A673 (cell line): ENCODE data around the gene NR4A3. TPM values are rescaled to one million over a fixed set of nuclear protein-coding genes. Genes with fewer than 3 reads are reported as not detected.

Experiments
- BruUV-seq: library from RNA; stranded (reverse); fragments of 400-500 nt; replicated peaks from 2 replicates; lab custom pipeline; 2021; lab: Mats Ljungman, UMichigan
- CTCF ChIA-PET: fragments of 300-600 bp; sonication (Branson Sonifier 250); formaldehyde crosslinking; loops from one replicate; lab custom pipeline; 2022; ENCODE audit warnings: antibody characterized with exemption; lab: Charles Lee
- POLR2A ChIA-PET: fragments of 300-600 bp; sonication (Branson Sonifier 250); formaldehyde crosslinking; loops from one replicate; lab custom pipeline; 2022; ENCODE audit warnings: antibody characterized with exemption; ENCODE audit not compliant: low non-redundant PET; lab: Charles Lee
- DNase-seq: peaks from one replicate; pipeline ENCODE4 v3.0.0-alpha.2; 2015; ENCODE audit warnings: low spot score
- H3K27ac ChIP-seq: fragments of 200-600 bp; sonication (generic); 2 replicates; pipeline ENCODE4 v1.5.1; 2016; ENCODE audit warnings: mixed run types, low read depth, mild to moderate bottlenecking, mixed read lengths, antibody characterized with exemption, low read length; ENCODE audit not compliant: poor library complexity, severe bottlenecking
- H3K27me3 ChIP-seq: fragments of 200-600 bp; sonication (generic); replicated peaks from 2 replicates; pipeline ENCODE4 v1.6.1; 2017; ENCODE audit warnings: mixed run types, low read depth, mild to moderate bottlenecking, mixed read lengths, antibody characterized with exemption, low read length; ENCODE audit not compliant: insufficient read depth, poor library complexity
- H3K36me3 ChIP-seq: fragments of 200-600 bp; sonication (generic); 2 replicates; pipeline ENCODE4 v1.6.1; 2016; ENCODE audit warnings: mixed run types, mild to moderate bottlenecking, mixed read lengths, antibody characterized with exemption, low read length; ENCODE audit not compliant: insufficient read depth, poor library complexity, severe bottlenecking
- H3K4me1 ChIP-seq: fragments of 200-600 bp; sonication (generic); 2 replicates; pipeline ENCODE4 v1.6.1; 2017; ENCODE audit warnings: mixed run types, mild to moderate bottlenecking, mixed read lengths, antibody characterized with exemption, low read length; ENCODE audit not compliant: insufficient read depth, poor library complexity, severe bottlenecking
- H3K4me3 ChIP-seq: fragments of 200-600 bp; sonication (generic); 2 replicates; pipeline ENCODE4 v1.5.1; 2016; ENCODE audit warnings: low read depth, mixed run types, mild to moderate bottlenecking, mixed read lengths, low read length; ENCODE audit not compliant: poor library complexity, severe bottlenecking
- H3K9me3 ChIP-seq: fragments of 200-600 bp; sonication (generic); 2 replicates; pipeline ENCODE4 v1.6.1; 2016; ENCODE audit warnings: mixed run types, low read depth, mild to moderate bottlenecking, mixed read lengths, antibody characterized with exemption, low read length; ENCODE audit not compliant: poor library complexity, severe bottlenecking
- EZH2 ChIP-seq: fragments of 200-600 bp; sonication (generic); IDR thresholded peaks from 2 replicates; pipeline ENCODE4 v1.6.1; 2017; ENCODE audit warnings: borderline replicate concordance, low read depth, mild to moderate bottlenecking, mixed read lengths, antibody characterized with exemption, low read length; ENCODE audit not compliant: poor library complexity, severe bottlenecking
- intact Hi-C: fragments of 100-400 bp; cut with micrococcal nuclease; formaldehyde crosslinking; loops from one replicate; pipeline ENCODE4 v1.10.0; 2022; ENCODE audit not compliant: unreplicated experiment
- total RNA-seq: library from RNA; stranded (reverse); gene quantifications from 2 replicates; pipeline ENCODE4 v1.2.3, GENCODE V29; 2021
- TF ChIP-seq, protein P1 (sequence below): fragments of 300-800, 200-600 bp; sonication (generic); conservative IDR thresholded peaks from 2 replicates; pipeline ENCODE4 v1.5.1; 2017; ENCODE audit warnings: low read depth, mild to moderate bottlenecking, antibody characterized with exemption, low read length, moderate library complexity, mixed read lengths

Gene NR4A3
- total RNA-seq, 1 experiment from 2014 or later = 6.4 TPM

- CTCF ChIA-PET = no interaction called here
- TF ChIP-seq, protein P1, sequence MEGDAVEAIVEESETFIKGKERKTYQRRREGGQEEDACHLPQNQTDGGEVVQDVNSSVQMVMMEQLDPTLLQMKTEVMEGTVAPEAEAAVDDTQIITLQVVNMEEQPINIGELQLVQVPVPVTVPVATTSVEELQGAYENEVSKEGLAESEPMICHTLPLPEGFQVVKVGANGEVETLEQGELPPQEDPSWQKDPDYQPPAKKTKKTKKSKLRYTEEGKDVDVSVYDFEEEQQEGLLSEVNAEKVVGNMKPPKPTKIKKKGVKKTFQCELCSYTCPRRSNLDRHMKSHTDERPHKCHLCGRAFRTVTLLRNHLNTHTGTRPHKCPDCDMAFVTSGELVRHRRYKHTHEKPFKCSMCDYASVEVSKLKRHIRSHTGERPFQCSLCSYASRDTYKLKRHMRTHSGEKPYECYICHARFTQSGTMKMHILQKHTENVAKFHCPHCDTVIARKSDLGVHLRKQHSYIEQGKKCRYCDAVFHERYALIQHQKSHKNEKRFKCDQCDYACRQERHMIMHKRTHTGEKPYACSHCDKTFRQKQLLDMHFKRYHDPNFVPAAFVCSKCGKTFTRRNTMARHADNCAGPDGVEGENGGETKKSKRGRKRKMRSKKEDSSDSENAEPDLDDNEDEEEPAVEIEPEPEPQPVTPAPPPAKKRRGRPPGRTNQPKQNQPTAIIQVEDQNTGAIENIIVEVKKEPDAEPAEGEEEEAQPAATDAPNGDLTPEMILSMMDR = no peak
- TF ChIP-seq EZH2 = no peak
- POLR2A ChIA-PET = no interaction called here
- H3K36me3 ChIP-seq = no peaks in the 10 kb centered on the region
- H3K27ac ChIP-seq = no peak overlapping the region
- no peaks in the 10 kb centered on the region for H3K27me3 ChIP-seq
- no peaks in the 10 kb centered on the region for H3K4me1 ChIP-seq
- BruUV-seq = no TSS peak
- no peak for DNase-seq
- intact Hi-C loops = no loop called here
- no peak overlapping the region for H3K4me3 ChIP-seq
- no peaks in the 10 kb centered on the region for H3K9me3 ChIP-seq
These were observed 28.2 kb upstream of the NR4A3 start for GRCh38 chr9:99793528-99793927.

GRCh38 chr9:99796231-99796630 is 25.5 kb upstream of the NR4A3 start:
- no peak for DNase-seq
- H3K36me3 ChIP-seq = no peaks in the 10 kb centered on the region
- CTCF ChIA-PET = no interaction called here

GRCh38 chr9:99801775-99802174 is 19.9 kb upstream of the NR4A3 start:
- BruUV-seq = no TSS peak
- DNase-seq = no peak
- CTCF ChIA-PET = no interaction called here

More at GRCh38 chr9:99796231-99796630, 25.5 kb upstream of the NR4A3 start:
- intact Hi-C loops = no loop called here
- TF ChIP-seq, protein P1 = no peak
- TF ChIP-seq EZH2 = no peak
- POLR2A ChIA-PET = no interaction called here
- H3K9me3 ChIP-seq = no peaks in the 10 kb centered on the region
- H3K27ac ChIP-seq = no peak overlapping the region
- no peaks in the 10 kb centered on the region for H3K27me3 ChIP-seq
- H3K4me3 ChIP-seq = no peak overlapping the region
- no TSS peak for BruUV-seq
- no peaks in the 10 kb centered on the region for H3K4me1 ChIP-seq

More at GRCh38 chr9:99801775-99802174, 19.9 kb upstream of the NR4A3 start:
- Histone ChIP-seq H3K9me3 (no peaks in the 10 kb centered on the region), H3K4me3 (no peak overlapping the region), H3K27me3 (no peaks in the 10 kb centered on the region), H3K4me1 (no peaks in the 10 kb centered on the region), H3K27ac (no peak overlapping the region), H3K36me3 (no peaks in the 10 kb centered on the region)
- TF ChIP-seq EZH2 = no peak
- TF ChIP-seq, protein P1 = no peak
- intact Hi-C loops = no loop called here
- POLR2A ChIA-PET = no interaction called here
